Stimulated activated CD8-positive, alpha-beta memory T cell treated with anti-CD3 and anti-CD28 coated beads, Interleukin-4, amount 100 ng/mL, for 24 hours (primary cell): ENCODE results near the gene TAF7L.

Experiments
- DNase-seq: peaks from one replicate; pipeline ENCODE4 v3.0.0-alpha.2; 2020; ENCODE audit warnings: low read depth

The TAF7L gene

GRCh38 chrX:101220662-101221260, 70.4 kb downstream of the TAF7L start:
- no peak for DNase-seq

GRCh38 chrX:101219864-101220346, 71.2 kb downstream of the TAF7L start:
- no peak for DNase-seq

GRCh38 chrX:101219116-101219863, 71.8 kb downstream of the TAF7L start, which contains the start of gene DRP2:
DRP2 (plus strand) TSS chrX:101219786; CDS start chrX:101231648, 11,862 bp downstream.
- no peak for DNase-seq
